ENCODE results near the gene DAB2IP. TPM values are rescaled to one million over a fixed set of nuclear protein-coding genes. Genes with fewer than 3 reads are reported as not detected.
A peak's percentile ranks its signal among the peaks of the same experiment; 100 is the strongest.

Gene DAB2IP
- total and polyA plus RNA-seq, 2 of the 4 experiments (the other 2 are of a cell fraction) = 5.6 to 17.2 TPM

DNA sequence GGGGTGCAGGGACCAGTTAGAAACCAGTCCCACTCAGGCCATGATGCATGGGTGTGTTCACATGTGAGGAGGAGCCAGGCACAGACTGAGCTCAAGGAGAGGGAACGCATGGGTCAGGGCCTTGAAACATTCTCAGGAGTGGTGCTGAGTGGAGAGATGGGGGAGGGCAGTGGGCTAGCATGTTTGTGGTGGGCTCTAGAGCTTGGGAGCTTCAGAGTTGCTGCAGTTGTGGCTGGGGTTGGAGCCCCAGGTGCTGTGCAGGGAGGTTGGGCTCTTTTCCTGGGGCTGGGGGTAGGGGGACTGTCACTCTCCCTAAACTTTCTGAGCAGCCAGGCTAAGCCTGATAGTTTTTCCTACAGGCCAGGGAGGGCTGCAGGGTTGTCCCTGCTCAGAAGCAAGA, 95.4 kb downstream of the DAB2IP start:
- ChIA-PET POLR2A (ENCODE audit: unreplicated experiment) (no interaction called here), CTCF (interaction anchor here (0.6 kb wide), 1 partner anchor 302 kb away, joined by 3 read pairs; no protein-coding TSS in a partner anchor)
- intact Hi-C loops (cut with micrococcal nuclease) = no loop called here
- Histone ChIP-seq H2AK9ac (replicated peaks; ENCODE audit: low read depth, low read length, poor library complexity) (peak overlapping the region; percentile 44), H3K79me1 (ENCODE audit: low read depth in 1 of 2, low read length in 2 of 2) (peaks cover 26 to 86% of the 10 kb centered on the region in 2 experiments; a peak in 3 of 4 replicates), H4K91ac (ENCODE audit: insufficient read depth, low read depth, low read length) (no peak overlapping the region), H2BK120ac (ENCODE audit: low read depth, low read length) (no peak overlapping the region), H3K9me1 (ENCODE audit: insufficient read depth, low read length) (peaks cover 39% of the 10 kb centered on the region), H3K4me2 (ENCODE audit: low read depth, low read length) (no peak overlapping the region), H3K9ac (ENCODE audit: low read depth, low read length) (no peak overlapping the region), H2BK5ac (ENCODE audit: low read depth, low read length, poor library complexity, severe bottlenecking) (no peak overlapping the region), H4K20me1 (ENCODE audit: insufficient read depth, low read length) (peaks cover 56% of the 10 kb centered on the region), H3K14ac (replicated peaks; ENCODE audit: low read depth, low read length) (no peak overlapping the region), H4K5ac (ENCODE audit: low read depth, low read length) (no peak overlapping the region), H3K4ac (ENCODE audit: low read depth, low read length) (no peak overlapping the region), H2AK5ac (ENCODE audit: low read depth, low read length) (peak overlapping the region; percentile 43), H2AFZ (replicated peaks; ENCODE audit: low read length, poor library complexity) (no peak overlapping the region), H3K36me3 (ENCODE audit: control insufficient read depth, insufficient read depth, low read length) (peaks cover 2% of the 10 kb centered on the region; the same call in 1 of the 2 replicates), H3K9me3 (ENCODE audit: control insufficient read depth, insufficient read depth, low read length) (no peaks in the 10 kb centered on the region), H3K23ac (ENCODE audit: low read depth, low read length) (no peak overlapping the region), H3K27ac (ENCODE audit: insufficient read depth, low read length) (no peak overlapping the region), H3K4me3 (ENCODE audit: insufficient read depth, low read depth, low read length) (no peak overlapping the region), H3K4me1 (ENCODE audit: control insufficient read depth, insufficient read depth, low read length) (peaks cover 38% of the 10 kb centered on the region), H2BK20ac (ENCODE audit: low read depth, low read length) (no peak overlapping the region), H3K56ac (ENCODE audit: extremely low read depth, insufficient read depth, low read length) (no peak overlapping the region), H3K27me3 (ENCODE audit: control insufficient read depth, insufficient read depth, low read length) (no peaks in the 10 kb centered on the region), H3K18ac (ENCODE audit: low read depth, low read length) (no peak overlapping the region), H2BK15ac (ENCODE audit: low read depth, low read length) (no peak overlapping the region), H4K8ac (ENCODE audit: low read depth in 2 of 2, low read length in 2 of 2) (no peak overlapping the region)
- dilution Hi-C loops (cut with HindIII; ENCODE audit: low sequenced_read_pairs, unreplicated experiment) = no loop called here
- BruUV-seq (replicated peaks) = no TSS peak
- no peak for TF ChIP-seq MXI1 (IDR thresholded peaks at IDR 0.05; ENCODE audit: borderline replicate concordance, low read depth, low read length)
- TF ChIP-seq MAFK (IDR thresholded peaks at IDR 0.05; ENCODE audit: low read depth, low read length) = no peak
- TF ChIP-seq, protein P1, sequence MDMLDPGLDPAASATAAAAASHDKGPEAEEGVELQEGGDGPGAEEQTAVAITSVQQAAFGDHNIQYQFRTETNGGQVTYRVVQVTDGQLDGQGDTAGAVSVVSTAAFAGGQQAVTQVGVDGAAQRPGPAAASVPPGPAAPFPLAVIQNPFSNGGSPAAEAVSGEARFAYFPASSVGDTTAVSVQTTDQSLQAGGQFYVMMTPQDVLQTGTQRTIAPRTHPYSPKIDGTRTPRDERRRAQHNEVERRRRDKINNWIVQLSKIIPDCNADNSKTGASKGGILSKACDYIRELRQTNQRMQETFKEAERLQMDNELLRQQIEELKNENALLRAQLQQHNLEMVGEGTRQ (IDR thresholded peaks at IDR 0.05; ENCODE audit: low read depth, low read length) = no peak
- TF ChIP-seq BHLHE40 (IDR thresholded peaks at IDR 0.05; ENCODE audit: low read depth, low read length) = no peak
- no CpG with 5 or more reads among the region's 1 CpG for WGBS, 2 experiments (ENCODE audit: extremely low coverage in 2 of 2, insufficient read length in 1 of 2)
- DNase-seq (no peak), ATAC-seq (ENCODE audit: low read depth) (no peak)
- in situ Hi-C loops (cut with MboI; ENCODE audit: low sequenced_read_pairs) = no loop called here
